Non-pigmented ciliary epithelial cell (primary cell): Measurements from ENCODE around the gene CNTNAP2.

ENCODE experiments used
- DNase-seq: peaks from one replicate; pipeline ENCODE4 v3.0.0-alpha.2; 2010; ENCODE audit warnings: low read depth

CNTNAP2 gene

GRCh38 chr7:148211740-148212151, 2095.1 kb downstream of the CNTNAP2 start:
- DNase-seq = no peak

- no peak for DNase-seq
These were observed 2096.1 kb downstream of the CNTNAP2 start for GRCh38 chr7:148212731-148213130.

GRCh38 chr7:148214101-148214500, 2097.5 kb downstream of the CNTNAP2 start:
- no peak for DNase-seq

GRCh38 chr7:148218603-148219002, 2102.0 kb downstream of the CNTNAP2 start:
- DNase-seq = no peak

GRCh38 chr7:148222721-148223120, 2106.1 kb downstream of the CNTNAP2 start:
- DNase-seq = no peak

- no peak for DNase-seq
These were observed 2106.6 kb downstream of the CNTNAP2 start for GRCh38 chr7:148223160-148223559.

GRCh38 chr7:148223738-148224137, 2107.1 kb downstream of the CNTNAP2 start:
- DNase-seq = no peak

GRCh38 chr7:148230296-148230695, 2113.7 kb downstream of the CNTNAP2 start:
- DNase-seq = no peak

- DNase-seq = no peak
These were observed 2114.3 kb downstream of the CNTNAP2 start for GRCh38 chr7:148230883-148231282.

- no peak for DNase-seq
These were observed 2116.2 kb downstream of the CNTNAP2 start for GRCh38 chr7:148232784-148233183.

GRCh38 chr7:148234715-148235114, 2118.1 kb downstream of the CNTNAP2 start:
- no peak for DNase-seq

- no peak for DNase-seq
These were observed 2122.2 kb downstream of the CNTNAP2 start for GRCh38 chr7:148238761-148239325.

GRCh38 chr7:148241700-148242293, 2125.2 kb downstream of the CNTNAP2 start:
- DNase-seq = no peak

- no peak for DNase-seq
These were observed 2125.8 kb downstream of the CNTNAP2 start for GRCh38 chr7:148242294-148242821.

- no peak for DNase-seq
These were observed 2128.8 kb downstream of the CNTNAP2 start for GRCh38 chr7:148245381-148245780.

- no peak for DNase-seq
These were observed 2137.0 kb downstream of the CNTNAP2 start for GRCh38 chr7:148253629-148254028.

- no peak for DNase-seq
These were observed 2138.7 kb downstream of the CNTNAP2 start for GRCh38 chr7:148255333-148255732.

- no peak for DNase-seq
These were observed 2139.8 kb downstream of the CNTNAP2 start for GRCh38 chr7:148256433-148256832.

GRCh38 chr7:148260599-148260998, 2144.0 kb downstream of the CNTNAP2 start:
- DNase-seq = no peak

- no peak for DNase-seq
These were observed 2144.9 kb downstream of the CNTNAP2 start for GRCh38 chr7:148261523-148261922.

GRCh38 chr7:148261996-148262688, 2145.5 kb downstream of the CNTNAP2 start:
- no peak for DNase-seq

- no peak for DNase-seq
These were observed 2146.2 kb downstream of the CNTNAP2 start for GRCh38 chr7:148262721-148263229.

GRCh38 chr7:148264933-148265557, 2148.4 kb downstream of the CNTNAP2 start:
- no peak for DNase-seq
